Endothelial cell of umbilical vein (primary cell): ENCODE measurements around the gene ZFP57. TPM values are rescaled to one million over a fixed set of nuclear protein-coding genes. Genes with fewer than 3 reads are reported as not detected.

ENCODE experiments used
- BruUV-seq: library from RNA; stranded (reverse); fragments of 400-500 nt; replicated peaks from 2 replicates; lab custom pipeline; 2021; lab: Mats Ljungman, UMichigan
- CTCF ChIA-PET: fragments of 300-600, 350-600 bp; sonication (Branson Sonifier 250); formaldehyde crosslinking; loops from one replicate; lab custom pipeline; 2021; ENCODE audit warnings: antibody characterized with exemption, inconsistent platforms; lab: Charles Lee
- POLR2A ChIA-PET: fragments of 300-600, 350-600 bp; sonication (Branson Sonifier 250); formaldehyde crosslinking; loops from one replicate; lab custom pipeline; 2021; ENCODE audit warnings: antibody characterized with exemption, inconsistent platforms; lab: Charles Lee
- DNase-seq: peaks from one replicate; pipeline ENCODE4 v3.0.0-alpha.2; 2011; ENCODE audit warnings: low read depth, low spot score
- FAIRE-seq: peaks from 2 replicates; lab custom pipeline; 2011; peaks lifted over from hg19 to GRCh38; lab: Jason Lieb, UNC
- H2AFZ ChIP-seq: 2 replicates; pipeline ENCODE4 v1.6.0; 2012; ENCODE audit warnings: low read depth, low read length, control low read depth, inconsistent platforms
- H3K27ac ChIP-seq: 2 replicates; pipeline ENCODE4 v1.5.1; 2011; ENCODE audit warnings: low read depth, mild to moderate bottlenecking, control low read depth, low read length, moderate library complexity; ENCODE audit not compliant: insufficient read depth
- H3K27me3 ChIP-seq, 2 experiments: 2 replicates each; pipeline versions ENCODE4 v1.6.0 to v1.6.1; 2011; ENCODE audit warnings: low read length in 2 of 2, mixed read lengths in 1 of 2; ENCODE audit not compliant: control insufficient read depth in 2 of 2, insufficient read depth in 2 of 2
- H3K36me3 ChIP-seq, 2 experiments: 2 replicates in 1 of 2; 3 replicates in 1 of 2; pipeline ENCODE4 v1.5.1; 2011; ENCODE audit warnings: low read length in 2 of 2, mild to moderate bottlenecking in 1 of 2, moderate library complexity in 1 of 2; ENCODE audit not compliant: control insufficient read depth in 2 of 2, insufficient read depth in 2 of 2; ENCODE audit errors: extremely low read depth in 1 of 2
- H3K4me1 ChIP-seq: 3 replicates; pipeline ENCODE4 v1.5.1; 2011; ENCODE audit warnings: mild to moderate bottlenecking, low read length; ENCODE audit not compliant: control insufficient read depth, insufficient read depth; ENCODE audit errors: extremely low read depth
- H3K4me2 ChIP-seq: 2 replicates; pipeline ENCODE4 v1.6.1; 2011; ENCODE audit warnings: low read length, control low read depth, mixed read lengths; ENCODE audit not compliant: insufficient read depth
- H3K4me3 ChIP-seq, 3 experiments: fragments of 200-600 bp in 1 of 3; sonication (generic), shearing (Covaris generic) in 1 of 3; replicated peaks in 1 of 3; 2 replicates each; pipeline ENCODE4 v1.5.1; 2011 to 2016; ENCODE audit warnings: control low read depth in 3 of 3, low read length in 3 of 3, mild to moderate bottlenecking in 2 of 3, inconsistent platforms in 1 of 3, low read depth in 1 of 3, moderate library complexity in 1 of 3; ENCODE audit not compliant: insufficient read depth in 1 of 3
- H3K79me2 ChIP-seq: 2 replicates; pipeline ENCODE4 v1.6.0; 2012; ENCODE audit warnings: low read length, inconsistent platforms; ENCODE audit not compliant: control insufficient read depth, insufficient read depth
- H3K9ac ChIP-seq: replicated peaks from 2 replicates; pipeline ENCODE3; 2011; ENCODE audit warnings: low read length, control low read depth; ENCODE audit not compliant: insufficient read depth; ENCODE audit errors: extremely low read depth
- H3K9me1 ChIP-seq: replicated peaks from 3 replicates; pipeline ENCODE4 v1.6.0; 2011; ENCODE audit warnings: mild to moderate bottlenecking, low read length; ENCODE audit not compliant: control insufficient read depth, insufficient read depth; ENCODE audit errors: extremely low read depth
- H3K9me3 ChIP-seq: replicated peaks from 2 replicates; pipeline ENCODE4 v1.5.1; 2012; ENCODE audit warnings: low read length, inconsistent platforms; ENCODE audit not compliant: control insufficient read depth, insufficient read depth
- H4K20me1 ChIP-seq: replicated peaks from 2 replicates; pipeline ENCODE3; 2011; ENCODE audit warnings: mild to moderate bottlenecking, low read length; ENCODE audit not compliant: control insufficient read depth, insufficient read depth; ENCODE audit errors: extremely low read depth
- CTCF ChIP-seq, 2 donors: IDR thresholded peaks; 1 replicate in 1 of 2; 2 replicates in 1 of 2; pipeline ENCODE4 v1.5.1; 2011; ENCODE audit warnings: low read length in 2 of 2, mild to moderate bottlenecking in 2 of 2, moderate library complexity in 2 of 2, control low read depth in 1 of 2, inconsistent platforms in 1 of 2, low read depth in 1 of 2; ENCODE audit not compliant: insufficient read depth in 1 of 2; ENCODE audit errors: extremely low read depth in 1 of 2
- EZH2 ChIP-seq: IDR thresholded peaks from 2 replicates; pipeline ENCODE4 v1.6.1; 2012; ENCODE audit warnings: borderline replicate concordance, low read depth, mild to moderate bottlenecking, moderate library complexity, low read length, inconsistent platforms; ENCODE audit not compliant: severe bottlenecking
- FOS ChIP-seq: IDR thresholded peaks from 2 replicates; pipeline ENCODE4 v1.6.1; 2011; ENCODE audit warnings: mild to moderate bottlenecking, low read length, moderate library complexity, borderline replicate concordance; ENCODE audit not compliant: insufficient read depth
- GATA2 ChIP-seq: IDR thresholded peaks from 2 replicates; pipeline ENCODE4 v1.7.0; 2011; ENCODE audit warnings: low read depth, mild to moderate bottlenecking, moderate library complexity, mixed read lengths, low read length; ENCODE audit not compliant: insufficient read length, insufficient read depth
- JUN ChIP-seq: IDR thresholded peaks from 2 replicates; pipeline ENCODE4 v1.6.1; 2011; ENCODE audit warnings: borderline replicate concordance, low read depth; ENCODE audit not compliant: insufficient read length, insufficient read depth
- MYC ChIP-seq: IDR thresholded peaks from one replicate; pipeline ENCODE4 v1.6.1; 2011; ENCODE audit warnings: mild to moderate bottlenecking, low read depth, low read length
- POLR2A ChIP-seq: IDR thresholded peaks from 2 replicates; pipeline ENCODE4 v1.6.1; 2012; ENCODE audit warnings: low read depth, mild to moderate bottlenecking, control low read depth, low read length
- POLR2AphosphoS5 ChIP-seq: IDR thresholded peaks from 2 replicates; pipeline ENCODE4 v1.6.1; 2012; ENCODE audit warnings: low read depth, mild to moderate bottlenecking, control low read depth, low read length, moderate library complexity; ENCODE audit not compliant: insufficient read depth
- dilution Hi-C: fragments of 300-500 bp; cut with MboI; formaldehyde crosslinking; loops from one replicate; pipeline ENCODE4 v1.15.0; 2019; ENCODE audit warnings: low sequenced_read_pairs; ENCODE audit not compliant: extremely low pct_ligation_motif_present
- intact Hi-C: fragments of 100-400 bp; cut with micrococcal nuclease; formaldehyde crosslinking; loops from one replicate; pipeline ENCODE4 v1.10.0; 2022
- polyA plus RNA-seq, 4 experiments: library from polyadenylated mRNA; depleted of rRNA in 3 of 4; stranded (reverse) in 3 of 4; unstranded in 1 of 4; fragments of >200 nt; gene quantifications; 2 replicates each; pipeline versions ENCODE4 v1.2.1 to v1.2.3, GENCODE V29; 2011 to 2012; ENCODE audit warnings: missing spikeins in 1 of 4
- total RNA-seq: library from RNA; stranded (reverse); gene quantifications from 2 replicates; pipeline ENCODE4 v1.2.3, GENCODE V29; 2021
- TF ChIP-seq, protein P1 (sequence below): IDR thresholded peaks from 2 replicates; pipeline ENCODE4 v1.6.1; 2011; ENCODE audit not compliant: insufficient read depth, insufficient read length

ZFP57 gene
- total and polyA plus RNA-seq, 2 donors (not counting 3 experiments of a cell fraction or from before 2014, with no cell fraction given), result 0.07 TPM; not detected in 1

DNA sequence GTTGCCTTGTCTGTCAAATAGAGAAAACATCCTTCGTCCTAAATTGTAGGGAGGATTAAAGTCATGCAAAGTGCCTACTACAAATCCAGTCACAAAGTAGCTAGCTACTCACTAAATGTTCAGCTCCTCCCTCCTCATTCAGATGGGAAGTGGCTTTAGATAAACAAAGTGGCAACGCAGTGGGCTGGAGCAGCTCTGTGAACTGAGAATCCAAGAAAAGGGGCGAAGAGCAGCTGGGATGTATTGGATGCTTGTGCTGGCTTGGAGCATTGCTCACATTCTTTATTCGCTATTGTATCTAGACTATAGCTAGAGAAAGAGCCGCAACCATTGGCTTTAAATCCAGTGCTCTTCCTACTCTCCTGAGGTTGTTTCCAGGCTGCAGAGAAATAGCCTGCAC, 13.8 kb downstream of the ZFP57 start:
- Histone ChIP-seq H2AFZ (no peak overlapping the region), H3K36me3 (no peaks in the 10 kb centered on the region), H4K20me1 (no peaks in the 10 kb centered on the region), H3K4me2 (no peak overlapping the region), H3K9me1 (no peaks in the 10 kb centered on the region), H3K27me3 (peaks cover 13 to 19% of the 10 kb centered on the region in 2 experiments), H3K4me1 (no peaks in the 10 kb centered on the region), H3K79me2 (no peaks in the 10 kb centered on the region), H3K27ac (no peak overlapping the region), H3K9me3 (no peaks in the 10 kb centered on the region), H3K4me3 (no peak overlapping the region), H3K9ac (no peak overlapping the region)
- ChIA-PET CTCF (interaction anchor here (1.4 to 6.6 kb wide), 5 partner anchors 9 to 29 kb away, joined by 3 to 84 read pairs (median 11); no protein-coding TSS in a partner anchor), POLR2A (interaction anchor here (0.6 kb wide), 1 partner anchor 31 kb away, joined by 3 read pairs; no protein-coding TSS in a partner anchor)
- DNase-seq (no peak), FAIRE-seq (no peak)
- dilution Hi-C loops (no loop called here), intact Hi-C loops (no loop called here)
- no TSS peak for BruUV-seq
- TF ChIP-seq EZH2, result no peak
- TF ChIP-seq POLR2A, result no peak
- TF ChIP-seq JUN, result no peak
- TF ChIP-seq MYC, result no peak
- TF ChIP-seq FOS, result no peak
- no peak for TF ChIP-seq POLR2AphosphoS5
- no peak for TF ChIP-seq GATA2
- TF ChIP-seq, protein P1, sequence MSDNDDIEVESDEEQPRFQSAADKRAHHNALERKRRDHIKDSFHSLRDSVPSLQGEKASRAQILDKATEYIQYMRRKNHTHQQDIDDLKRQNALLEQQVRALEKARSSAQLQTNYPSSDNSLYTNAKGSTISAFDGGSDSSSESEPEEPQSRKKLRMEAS, result no peak
- TF ChIP-seq CTCF (IDR thresholded peaks at IDR 0.05; ENCODE audit: extremely low read depth in 1 of 2, insufficient read depth in 1 of 2, low read depth in 1 of 2, low read length in 2 of 2), result no peak
